SU-DHL-6 (cell line): ENCODE measurements around the gene DIAPH2.

Source experiments
- CTCF ChIP-seq: fragments of 200-600 bp; sonication (generic); IDR thresholded peaks from one replicate; pipeline ENCODE4 v1.5.1; 2017; ENCODE audit warnings: antibody characterized with exemption, mild to moderate bottlenecking, low read length, moderate library complexity; ENCODE audit not compliant: insufficient read depth, poor library complexity, severe bottlenecking
- EZH2phosphoT487 ChIP-seq: fragments of 200-600 bp; sonication (generic), shearing (Covaris generic); conservative IDR thresholded peaks from 2 replicates; pipeline ENCODE4 v1.6.1; 2018; ENCODE audit warnings: mild to moderate bottlenecking, antibody characterized with exemption, low read length, moderate library complexity, mixed read lengths

DNA sequence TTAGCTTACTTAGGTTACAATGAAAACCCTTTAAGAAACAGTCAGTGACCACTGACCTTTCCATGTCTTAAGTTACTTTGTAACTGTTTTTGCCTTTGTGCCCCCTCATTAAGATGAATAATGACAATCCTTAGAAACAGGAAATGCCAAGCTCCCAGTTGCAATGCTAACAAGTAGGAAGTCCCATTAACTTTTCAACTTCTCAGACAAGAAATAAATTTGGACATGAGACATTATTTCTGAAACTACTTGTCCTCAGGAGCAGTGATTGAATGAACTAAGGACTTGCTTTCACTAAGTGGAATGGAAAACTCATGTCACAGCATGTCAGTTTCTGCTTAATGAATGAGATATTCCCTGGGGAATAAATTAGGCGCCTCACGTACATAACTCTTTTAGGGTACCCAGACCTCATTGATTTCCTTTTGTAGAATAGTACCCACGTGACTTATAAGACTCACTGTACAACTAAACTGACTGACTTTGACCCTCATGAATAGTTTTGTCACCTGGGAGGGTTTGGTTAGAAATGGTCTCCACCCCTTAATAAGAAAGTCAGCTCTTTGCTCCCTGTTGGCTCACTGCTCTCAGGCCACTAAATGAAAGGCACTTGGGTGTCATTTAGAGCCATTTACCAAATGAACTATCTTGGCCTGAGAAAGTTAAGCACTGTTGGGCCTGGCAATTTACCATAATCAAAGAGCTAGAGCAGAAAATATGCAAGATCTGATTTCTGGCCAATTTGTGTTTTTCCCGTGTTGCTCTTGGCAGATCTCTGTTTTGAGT lies 582.9 kb downstream of the DIAPH2 start:
- no peak for TF ChIP-seq CTCF
- no peak for TF ChIP-seq EZH2phosphoT487
